ENCODE measurements around the gene GTSE1. TPM values are rescaled to one million over a fixed set of nuclear protein-coding genes. Genes with fewer than 3 reads are reported as not detected.

GTSE1 gene
- polyA plus RNA-seq, 3 donors = 0.04 TPM; not detected in 2

DNA sequence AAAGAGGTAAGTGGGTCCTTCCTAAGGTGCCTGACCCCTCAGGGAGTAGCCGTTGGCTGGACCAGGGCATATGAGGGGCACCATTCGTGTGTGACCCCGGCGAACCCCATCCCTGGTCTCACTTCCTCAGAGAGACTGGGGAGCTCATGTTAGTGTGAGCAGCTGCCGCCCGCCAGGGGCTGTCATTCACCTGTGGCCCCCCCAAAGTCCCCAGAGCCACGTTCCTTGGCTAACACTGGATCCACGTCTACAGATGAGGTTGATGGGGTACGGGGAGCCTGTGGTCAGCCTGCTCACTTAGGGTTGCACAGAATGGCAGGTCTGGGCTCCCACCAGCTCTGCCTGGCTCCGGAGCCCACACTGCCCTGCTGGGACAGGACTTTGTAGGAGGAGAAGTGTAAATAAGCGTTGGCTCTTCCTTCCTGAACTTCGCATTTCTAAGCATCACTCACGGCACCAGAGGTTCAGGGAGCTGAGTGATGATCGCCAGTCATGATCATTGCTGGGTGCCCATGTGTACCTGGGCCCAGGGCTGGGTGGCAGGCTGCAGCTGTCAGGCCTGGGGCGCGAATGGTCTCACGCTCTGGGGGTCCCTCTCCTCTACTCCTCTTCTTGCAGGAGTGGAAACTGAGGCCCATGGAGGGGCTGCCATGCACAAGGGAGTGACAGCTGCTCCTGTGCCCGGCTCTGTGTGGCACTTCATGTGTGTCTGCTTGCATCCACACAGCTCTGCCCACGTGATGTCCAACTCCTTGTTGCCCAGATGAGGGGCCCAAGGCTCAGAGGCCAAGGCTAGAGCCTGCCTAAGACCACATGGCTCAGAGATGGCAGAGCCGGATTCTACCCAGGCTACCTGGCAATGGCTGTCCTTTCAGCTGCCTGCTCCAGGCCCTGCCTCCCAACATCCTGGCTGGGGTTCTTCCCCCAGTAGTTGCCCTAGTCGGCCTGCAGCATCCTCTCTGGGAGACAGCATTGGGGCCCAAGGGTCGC, 17.7 kb upstream of the GTSE1 start:
- Histone ChIP-seq H3K27me3 (ENCODE audit: control insufficient read depth in 2 of 2, insufficient read depth in 2 of 2, low read length in 2 of 2) (no peaks in the 10 kb centered on the region), H2AFZ (ENCODE audit: insufficient read depth, low read depth, low read length, poor library complexity, severe bottlenecking) (no peak overlapping the region), H3K4me3 (replicated peaks in 1 of 3; ENCODE audit: low read depth in 2 of 3, low read length in 3 of 3) (no peak overlapping the region), H3K4me1 (ENCODE audit: control insufficient read depth in 1 of 2, insufficient read depth in 2 of 2, low read length in 2 of 2) (no peaks in the 10 kb centered on the region), H3K36me3 (replicated peaks in 1 of 2; ENCODE audit: control insufficient read depth in 1 of 2, insufficient read depth in 2 of 2, low read length in 2 of 2) (peaks cover 78 to 97% of the 10 kb centered on the region in 2 donors), H3K4me2 (replicated peaks; ENCODE audit: extremely low read depth, low read length, poor library complexity, severe bottlenecking) (no peak overlapping the region), H4K20me1 (ENCODE audit: insufficient read depth, low read length) (no peaks in the 10 kb centered on the region), H3K9me3 (replicated peaks in 1 of 2; ENCODE audit: control insufficient read depth in 1 of 2, insufficient read depth in 1 of 2, low read length in 2 of 2) (no peaks in the 10 kb centered on the region), H3K27ac (ENCODE audit: low read depth in 1 of 2, low read length in 2 of 2) (no peak overlapping the region), H3K79me2 (ENCODE audit: insufficient read depth, low read length) (no peaks in the 10 kb centered on the region), H3K9ac (ENCODE audit: insufficient read depth, low read length, poor library complexity, severe bottlenecking) (no peak overlapping the region)
- Mint-ChIP-seq H3K4me3 (no peak overlapping the region), H3K4me1 (no peaks in the 10 kb centered on the region), H3K27me3 (ENCODE audit: low read depth in 3 of 3) (no peaks in the 10 kb centered on the region), H3K36me3 (peaks cover 78 to 95% of the 10 kb centered on the region in 2 donors), H3K9me3 (peaks cover 0 to 7% (median 0%) of the 10 kb centered on the region in 7 donors), H3K27ac (no peak overlapping the region)
- WGBS (ENCODE audit: insufficient coverage) = 97% methylated on average over 19 of the region's 22 CpGs
- intact Hi-C loops (cut with micrococcal nuclease) = no loop called here
- no peak for DNase-seq
- TF ChIP-seq, protein P1, sequence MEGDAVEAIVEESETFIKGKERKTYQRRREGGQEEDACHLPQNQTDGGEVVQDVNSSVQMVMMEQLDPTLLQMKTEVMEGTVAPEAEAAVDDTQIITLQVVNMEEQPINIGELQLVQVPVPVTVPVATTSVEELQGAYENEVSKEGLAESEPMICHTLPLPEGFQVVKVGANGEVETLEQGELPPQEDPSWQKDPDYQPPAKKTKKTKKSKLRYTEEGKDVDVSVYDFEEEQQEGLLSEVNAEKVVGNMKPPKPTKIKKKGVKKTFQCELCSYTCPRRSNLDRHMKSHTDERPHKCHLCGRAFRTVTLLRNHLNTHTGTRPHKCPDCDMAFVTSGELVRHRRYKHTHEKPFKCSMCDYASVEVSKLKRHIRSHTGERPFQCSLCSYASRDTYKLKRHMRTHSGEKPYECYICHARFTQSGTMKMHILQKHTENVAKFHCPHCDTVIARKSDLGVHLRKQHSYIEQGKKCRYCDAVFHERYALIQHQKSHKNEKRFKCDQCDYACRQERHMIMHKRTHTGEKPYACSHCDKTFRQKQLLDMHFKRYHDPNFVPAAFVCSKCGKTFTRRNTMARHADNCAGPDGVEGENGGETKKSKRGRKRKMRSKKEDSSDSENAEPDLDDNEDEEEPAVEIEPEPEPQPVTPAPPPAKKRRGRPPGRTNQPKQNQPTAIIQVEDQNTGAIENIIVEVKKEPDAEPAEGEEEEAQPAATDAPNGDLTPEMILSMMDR (IDR thresholded peaks at IDR 0.05) = no peak

DNA sequence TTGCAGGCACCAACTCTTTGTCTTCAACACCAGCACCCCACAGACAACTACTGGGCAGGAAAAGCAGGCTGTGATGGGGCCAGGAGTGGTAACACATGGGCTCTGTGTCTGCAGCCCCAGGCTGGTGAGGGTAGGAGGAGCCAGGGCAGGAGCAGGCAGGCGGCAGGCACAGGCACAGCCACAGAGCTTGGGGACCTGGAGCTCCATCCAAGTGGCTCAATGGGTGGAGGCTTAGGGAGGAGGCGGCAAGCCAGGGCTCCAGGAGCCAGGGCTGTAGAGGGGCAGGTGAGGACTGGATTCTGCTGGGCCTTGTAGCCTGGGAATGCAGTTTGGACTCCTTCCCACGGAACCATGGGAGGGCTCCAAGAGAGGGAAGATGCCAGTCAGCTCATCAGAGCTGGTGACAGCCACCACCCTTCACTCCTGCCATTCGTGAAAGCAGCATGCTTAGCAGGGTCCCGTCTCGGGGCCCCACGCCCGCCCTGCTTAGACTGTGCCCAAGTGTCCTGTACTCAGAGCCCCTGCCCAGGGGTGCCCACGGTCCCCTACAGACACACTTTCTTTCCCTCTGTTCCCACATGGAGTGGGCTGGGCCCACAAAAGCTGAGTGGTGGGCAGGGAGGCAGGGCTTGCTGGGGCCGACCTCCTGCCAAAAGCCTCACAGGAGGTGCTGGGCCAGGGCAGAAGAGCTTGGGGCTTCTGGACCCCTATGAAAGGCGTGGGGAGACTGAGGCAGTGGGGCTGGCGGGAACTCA, 16.4 kb upstream of the GTSE1 start:
- H3K9ac ChIP-seq (ENCODE audit: insufficient read depth, low read length, poor library complexity, severe bottlenecking) = no peak overlapping the region
- H3K27ac Mint-ChIP-seq = peak overlapping the region in 2 of 7 donors; percentile 15 to 25
- WGBS (ENCODE audit: insufficient coverage) = 94% methylated on average over 5 of the region's 12 CpGs
- H3K9me3 ChIP-seq (replicated peaks in 1 of 2; ENCODE audit: control insufficient read depth in 1 of 2, insufficient read depth in 1 of 2, low read length in 2 of 2) = no peaks in the 10 kb centered on the region
- no peak for DNase-seq
- H3K4me1 Mint-ChIP-seq = no peaks in the 10 kb centered on the region
- H3K9me3 Mint-ChIP-seq = peaks cover 0 to 6% (median 0%) of the 10 kb centered on the region in 7 donors
- no peak overlapping the region for H3K27ac ChIP-seq (ENCODE audit: low read depth in 1 of 2, low read length in 2 of 2)
- H3K36me3 ChIP-seq (replicated peaks in 1 of 2; ENCODE audit: control insufficient read depth in 1 of 2, insufficient read depth in 2 of 2, low read length in 2 of 2) = peaks cover 82 to 98% of the 10 kb centered on the region in 2 donors
- H3K36me3 Mint-ChIP-seq = peaks cover 81 to 95% of the 10 kb centered on the region in 2 donors
- TF ChIP-seq, protein P1 (IDR thresholded peaks at IDR 0.05) = no peak
- no peak overlapping the region for H2AFZ ChIP-seq (ENCODE audit: insufficient read depth, low read depth, low read length, poor library complexity, severe bottlenecking)
- no peaks in the 10 kb centered on the region for H3K27me3 Mint-ChIP-seq (ENCODE audit: low read depth in 3 of 3)
- no peaks in the 10 kb centered on the region for H3K79me2 ChIP-seq (ENCODE audit: insufficient read depth, low read length)
- H3K4me3 Mint-ChIP-seq = no peak overlapping the region
- no peaks in the 10 kb centered on the region for H4K20me1 ChIP-seq (ENCODE audit: insufficient read depth, low read length)
- no peaks in the 10 kb centered on the region for H3K27me3 ChIP-seq (ENCODE audit: control insufficient read depth in 2 of 2, insufficient read depth in 2 of 2, low read length in 2 of 2)
- no peaks in the 10 kb centered on the region for H3K4me1 ChIP-seq (ENCODE audit: control insufficient read depth in 1 of 2, insufficient read depth in 2 of 2, low read length in 2 of 2)
- no peak overlapping the region for H3K4me2 ChIP-seq (replicated peaks; ENCODE audit: extremely low read depth, low read length, poor library complexity, severe bottlenecking)
- H3K4me3 ChIP-seq (replicated peaks in 1 of 3; ENCODE audit: low read depth in 2 of 3, low read length in 3 of 3) = no peak overlapping the region
- intact Hi-C loops (cut with micrococcal nuclease) = no loop called here
